ENCODE data around the gene TGFBR1.

DNA sequence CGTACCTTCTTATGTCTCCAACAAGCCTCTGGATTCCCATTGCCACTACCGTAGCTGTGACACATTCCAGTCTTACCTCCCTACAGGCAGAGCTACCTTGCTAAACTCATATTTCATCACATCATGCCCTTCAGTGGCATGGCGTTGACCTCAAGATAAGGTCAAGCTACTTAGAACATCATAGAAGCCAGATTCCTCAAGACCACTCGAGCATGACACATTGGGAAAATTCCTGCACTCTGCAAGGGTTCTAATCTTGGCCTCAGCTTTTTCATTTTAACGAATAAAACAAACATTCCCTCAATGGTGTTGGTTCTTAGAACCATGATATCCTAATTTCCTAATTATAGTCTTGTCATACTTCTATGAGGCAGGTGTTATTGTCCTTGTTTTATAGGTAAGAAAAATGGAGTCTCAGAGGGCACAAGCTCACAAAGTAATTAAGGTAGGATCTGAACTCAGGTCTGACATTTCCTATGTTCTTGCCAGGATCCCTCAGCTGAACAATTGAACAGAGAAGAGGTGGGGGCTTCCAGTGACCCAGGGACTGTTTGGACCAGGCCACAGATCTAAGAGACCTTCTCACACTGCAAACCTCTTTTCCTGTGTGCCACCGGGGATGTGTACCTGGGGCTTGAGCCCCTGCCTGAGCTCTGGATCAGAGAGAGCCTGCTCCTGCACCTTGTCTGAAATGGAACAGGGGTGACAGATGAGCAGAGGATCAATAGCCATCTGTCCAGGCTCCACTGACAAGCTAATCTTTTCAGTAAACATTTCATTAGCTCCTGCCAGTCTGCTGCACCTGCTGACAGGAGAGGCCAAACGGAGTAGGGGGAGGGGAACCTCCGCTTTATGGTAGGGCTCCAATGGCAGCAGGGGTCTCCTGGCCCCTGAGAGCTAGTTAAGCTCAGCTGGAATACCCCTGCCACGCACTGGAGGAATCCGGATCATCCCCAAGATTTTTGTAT is 67.5 kb downstream of the TGFBR1 start:
- TF ChIP-seq, protein P1, sequence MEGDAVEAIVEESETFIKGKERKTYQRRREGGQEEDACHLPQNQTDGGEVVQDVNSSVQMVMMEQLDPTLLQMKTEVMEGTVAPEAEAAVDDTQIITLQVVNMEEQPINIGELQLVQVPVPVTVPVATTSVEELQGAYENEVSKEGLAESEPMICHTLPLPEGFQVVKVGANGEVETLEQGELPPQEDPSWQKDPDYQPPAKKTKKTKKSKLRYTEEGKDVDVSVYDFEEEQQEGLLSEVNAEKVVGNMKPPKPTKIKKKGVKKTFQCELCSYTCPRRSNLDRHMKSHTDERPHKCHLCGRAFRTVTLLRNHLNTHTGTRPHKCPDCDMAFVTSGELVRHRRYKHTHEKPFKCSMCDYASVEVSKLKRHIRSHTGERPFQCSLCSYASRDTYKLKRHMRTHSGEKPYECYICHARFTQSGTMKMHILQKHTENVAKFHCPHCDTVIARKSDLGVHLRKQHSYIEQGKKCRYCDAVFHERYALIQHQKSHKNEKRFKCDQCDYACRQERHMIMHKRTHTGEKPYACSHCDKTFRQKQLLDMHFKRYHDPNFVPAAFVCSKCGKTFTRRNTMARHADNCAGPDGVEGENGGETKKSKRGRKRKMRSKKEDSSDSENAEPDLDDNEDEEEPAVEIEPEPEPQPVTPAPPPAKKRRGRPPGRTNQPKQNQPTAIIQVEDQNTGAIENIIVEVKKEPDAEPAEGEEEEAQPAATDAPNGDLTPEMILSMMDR (tag by site-specific recombination; IDR thresholded peaks at IDR 0.05), result no peak
- TF ChIP-seq ZNF366 (tag by site-specific recombination; conservative IDR thresholded peaks at IDR 0.05), result no peak
- TF ChIP-seq, protein P2, sequence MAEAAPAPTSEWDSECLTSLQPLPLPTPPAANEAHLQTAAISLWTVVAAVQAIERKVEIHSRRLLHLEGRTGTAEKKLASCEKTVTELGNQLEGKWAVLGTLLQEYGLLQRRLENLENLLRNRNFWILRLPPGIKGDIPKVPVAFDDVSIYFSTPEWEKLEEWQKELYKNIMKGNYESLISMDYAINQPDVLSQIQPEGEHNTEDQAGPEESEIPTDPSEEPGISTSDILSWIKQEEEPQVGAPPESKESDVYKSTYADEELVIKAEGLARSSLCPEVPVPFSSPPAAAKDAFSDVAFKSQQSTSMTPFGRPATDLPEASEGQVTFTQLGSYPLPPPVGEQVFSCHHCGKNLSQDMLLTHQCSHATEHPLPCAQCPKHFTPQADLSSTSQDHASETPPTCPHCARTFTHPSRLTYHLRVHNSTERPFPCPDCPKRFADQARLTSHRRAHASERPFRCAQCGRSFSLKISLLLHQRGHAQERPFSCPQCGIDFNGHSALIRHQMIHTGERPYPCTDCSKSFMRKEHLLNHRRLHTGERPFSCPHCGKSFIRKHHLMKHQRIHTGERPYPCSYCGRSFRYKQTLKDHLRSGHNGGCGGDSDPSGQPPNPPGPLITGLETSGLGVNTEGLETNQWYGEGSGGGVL (tag by site-specific recombination; IDR thresholded peaks at IDR 0.05), result no peak
- TF ChIP-seq ZNF660 (tag by site-specific recombination; IDR thresholded peaks at IDR 0.05), result no peak
- TF ChIP-seq ZNF555 (tag by site-specific recombination; conservative IDR thresholded peaks at IDR 0.05), result no peak
- no peak for TF ChIP-seq YY2 (tag by site-specific recombination; IDR thresholded peaks at IDR 0.05)
- no peak for TF ChIP-seq ZNF248 (tag by site-specific recombination; IDR thresholded peaks at IDR 0.05)
- no peak for TF ChIP-seq SCRT2 (tag by site-specific recombination; IDR thresholded peaks at IDR 0.05)
- TF ChIP-seq, protein P3, sequence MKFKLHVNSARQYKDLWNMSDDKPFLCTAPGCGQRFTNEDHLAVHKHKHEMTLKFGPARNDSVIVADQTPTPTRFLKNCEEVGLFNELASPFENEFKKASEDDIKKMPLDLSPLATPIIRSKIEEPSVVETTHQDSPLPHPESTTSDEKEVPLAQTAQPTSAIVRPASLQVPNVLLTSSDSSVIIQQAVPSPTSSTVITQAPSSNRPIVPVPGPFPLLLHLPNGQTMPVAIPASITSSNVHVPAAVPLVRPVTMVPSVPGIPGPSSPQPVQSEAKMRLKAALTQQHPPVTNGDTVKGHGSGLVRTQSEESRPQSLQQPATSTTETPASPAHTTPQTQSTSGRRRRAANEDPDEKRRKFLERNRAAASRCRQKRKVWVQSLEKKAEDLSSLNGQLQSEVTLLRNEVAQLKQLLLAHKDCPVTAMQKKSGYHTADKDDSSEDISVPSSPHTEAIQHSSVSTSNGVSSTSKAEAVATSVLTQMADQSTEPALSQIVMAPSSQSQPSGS (tag by site-specific recombination; IDR thresholded peaks at IDR 0.05; ENCODE audit: low read depth), result no peak
- TF ChIP-seq ZNF10 (tag by site-specific recombination; IDR thresholded peaks at IDR 0.05), result no peak
- no peak for TF ChIP-seq ZNF169 (tag by site-specific recombination; IDR thresholded peaks at IDR 0.05)
- TF ChIP-seq TCF7L2 (IDR thresholded peaks at IDR 0.05; ENCODE audit: borderline replicate concordance, low read depth, low read length), result no peak
- no peak for TF ChIP-seq ZBTB21 (tag by site-specific recombination; IDR thresholded peaks at IDR 0.05)
- TF ChIP-seq, protein P4, sequence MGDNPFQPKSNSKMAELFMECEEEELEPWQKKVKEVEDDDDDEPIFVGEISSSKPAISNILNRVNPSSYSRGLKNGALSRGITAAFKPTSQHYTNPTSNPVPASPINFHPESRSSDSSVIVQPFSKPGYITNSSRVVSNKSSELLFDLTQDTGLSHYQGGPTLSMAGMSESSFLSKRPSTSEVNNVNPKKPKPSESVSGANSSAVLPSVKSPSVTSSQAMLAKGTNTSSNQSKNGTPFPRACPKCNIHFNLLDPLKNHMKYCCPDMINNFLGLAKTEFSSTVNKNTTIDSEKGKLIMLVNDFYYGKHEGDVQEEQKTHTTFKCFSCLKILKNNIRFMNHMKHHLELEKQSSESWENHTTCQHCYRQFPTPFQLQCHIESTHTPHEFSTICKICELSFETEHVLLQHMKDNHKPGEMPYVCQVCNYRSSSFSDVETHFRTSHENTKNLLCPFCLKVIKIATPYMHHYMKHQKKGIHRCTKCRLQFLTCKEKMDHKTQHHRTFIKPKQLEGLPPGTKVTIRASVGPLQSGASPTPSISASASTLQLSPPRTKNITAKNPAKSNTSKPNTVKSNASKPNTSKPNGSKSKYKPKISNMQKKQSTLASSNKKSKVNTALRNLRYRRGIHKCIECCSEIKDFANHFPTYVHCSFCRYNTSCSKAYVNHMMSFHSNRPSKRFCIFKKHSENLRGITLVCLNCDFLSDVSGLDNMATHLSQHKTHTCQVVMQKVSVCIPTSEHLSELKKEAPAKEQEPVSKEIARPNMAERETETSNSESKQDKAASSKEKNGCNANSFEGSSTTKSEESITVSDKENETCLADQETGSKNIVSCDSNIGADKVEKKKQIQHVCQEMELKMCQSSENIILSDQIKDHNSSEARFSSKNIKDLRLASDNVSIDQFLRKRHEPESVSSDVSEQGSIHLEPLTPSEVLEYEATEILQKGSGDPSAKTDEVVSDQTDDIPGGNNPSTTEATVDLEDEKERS (tag by site-specific recombination; IDR thresholded peaks at IDR 0.05), result no peak

Measured in HEK293 (cell line).